ENCODE data around the gene UBXN7.
"Not testable (repeated sequence)": the region's sequence is repeated elsewhere in the genome, so short reads cannot be mapped to it uniquely, and the experiment has no call there.

Gene UBXN7

GRCh38 chr3:196432137-196432879 lies at the start of gene UBXN7:
TSS of gene UBXN7 (minus strand) at chr3:196432427. CDS start at chr3:196432399, 28 bp downstream.
- DNase-seq (ENCODE audit: low spot score) = peak; percentile 100

- DNase-seq (ENCODE audit: low spot score) = no peak
Measured at GRCh38 chr3:196477678-196478077, 45.5 kb upstream of the UBXN7 start.

GRCh38 chr3:196472286-196472685 lies 40.1 kb upstream of the UBXN7 start:
- DNase-seq (ENCODE audit: low spot score) = no peak

GRCh38 chr3:196471551-196471950 lies 39.3 kb upstream of the UBXN7 start:
- peak; percentile 62 for DNase-seq (ENCODE audit: low spot score)

GRCh38 chr3:196470182-196470581 lies 38.0 kb upstream of the UBXN7 start:
- not testable (repeated sequence) for DNase-seq (ENCODE audit: low spot score)

- no peak for DNase-seq (ENCODE audit: low spot score)
Measured at GRCh38 chr3:196463804-196464203, 31.6 kb upstream of the UBXN7 start.

- DNase-seq (ENCODE audit: low spot score) = no peak
Measured at GRCh38 chr3:196463478-196463756, 31.2 kb upstream of the UBXN7 start.

GRCh38 chr3:196462680-196463477 lies 30.7 kb upstream of the UBXN7 start:
- DNase-seq (ENCODE audit: low spot score) = not testable (repeated sequence)

- no peak for DNase-seq (ENCODE audit: low spot score)
Measured at GRCh38 chr3:196458063-196458462, 25.8 kb upstream of the UBXN7 start.

GRCh38 chr3:196457470-196457869 lies 25.2 kb upstream of the UBXN7 start:
- DNase-seq (ENCODE audit: low spot score) = not testable (repeated sequence)

GRCh38 chr3:196454935-196455334 lies 22.7 kb upstream of the UBXN7 start:
- peak; percentile 15 for DNase-seq (ENCODE audit: low spot score)

GRCh38 chr3:196445391-196445790 lies 13.2 kb upstream of the UBXN7 start:
- DNase-seq (ENCODE audit: low spot score) = not testable (repeated sequence)

- DNase-seq (ENCODE audit: low spot score) = no peak
Measured at GRCh38 chr3:196444500-196444894, 12.3 kb upstream of the UBXN7 start.

- DNase-seq (ENCODE audit: low spot score) = peak; percentile 34
Measured at GRCh38 chr3:196440696-196441095, 8.5 kb upstream of the UBXN7 start.

GRCh38 chr3:196440041-196440537 lies 7.9 kb upstream of the UBXN7 start:
- peak; percentile 58 for DNase-seq (ENCODE audit: low spot score)

GRCh38 chr3:196431181-196432136 lies 768 bp downstream of the UBXN7 start:
- DNase-seq (ENCODE audit: low spot score) = peak; percentile 61

- DNase-seq (ENCODE audit: low spot score) = no peak
Measured at GRCh38 chr3:196428041-196428440, 4.2 kb downstream of the UBXN7 start.

- not testable (repeated sequence) for DNase-seq (ENCODE audit: low spot score)
Measured at GRCh38 chr3:196424421-196424820, 7.8 kb downstream of the UBXN7 start.

- DNase-seq (ENCODE audit: low spot score) = no peak
Measured at GRCh38 chr3:196423044-196423781, 9.0 kb downstream of the UBXN7 start.

GRCh38 chr3:196421668-196422067 lies 10.6 kb downstream of the UBXN7 start:
- DNase-seq (ENCODE audit: low spot score) = not testable (repeated sequence)

GRCh38 chr3:196419386-196419785 lies 12.8 kb downstream of the UBXN7 start:
- no peak for DNase-seq (ENCODE audit: low spot score)
